Neural progenitor cell (in vitro differentiated cells): ENCODE measurements around the gene P3H2.

ENCODE experiments used
- EZH2 ChIP-seq: fragments of 200-600 bp; sonication (generic); IDR thresholded peaks from 2 replicates; pipeline ENCODE4 v1.6.1; 2017; ENCODE audit warnings: antibody characterized with exemption, mild to moderate bottlenecking, moderate library complexity
- EZH2phosphoT487 ChIP-seq: fragments of 200-600 bp; sonication (generic); IDR thresholded peaks from 2 replicates; pipeline ENCODE4 v1.6.1; 2017; ENCODE audit warnings: antibody characterized with exemption
- TF ChIP-seq, protein P1 (sequence below): fragments of 200-600 bp; sonication (generic); IDR thresholded peaks from 2 replicates; pipeline ENCODE4 v1.5.1; 2017; ENCODE audit warnings: antibody characterized with exemption, mild to moderate bottlenecking

GRCh38 chr3:190060192-190060775 lies 60.4 kb downstream of the P3H2 start:
- TF ChIP-seq, protein P1, sequence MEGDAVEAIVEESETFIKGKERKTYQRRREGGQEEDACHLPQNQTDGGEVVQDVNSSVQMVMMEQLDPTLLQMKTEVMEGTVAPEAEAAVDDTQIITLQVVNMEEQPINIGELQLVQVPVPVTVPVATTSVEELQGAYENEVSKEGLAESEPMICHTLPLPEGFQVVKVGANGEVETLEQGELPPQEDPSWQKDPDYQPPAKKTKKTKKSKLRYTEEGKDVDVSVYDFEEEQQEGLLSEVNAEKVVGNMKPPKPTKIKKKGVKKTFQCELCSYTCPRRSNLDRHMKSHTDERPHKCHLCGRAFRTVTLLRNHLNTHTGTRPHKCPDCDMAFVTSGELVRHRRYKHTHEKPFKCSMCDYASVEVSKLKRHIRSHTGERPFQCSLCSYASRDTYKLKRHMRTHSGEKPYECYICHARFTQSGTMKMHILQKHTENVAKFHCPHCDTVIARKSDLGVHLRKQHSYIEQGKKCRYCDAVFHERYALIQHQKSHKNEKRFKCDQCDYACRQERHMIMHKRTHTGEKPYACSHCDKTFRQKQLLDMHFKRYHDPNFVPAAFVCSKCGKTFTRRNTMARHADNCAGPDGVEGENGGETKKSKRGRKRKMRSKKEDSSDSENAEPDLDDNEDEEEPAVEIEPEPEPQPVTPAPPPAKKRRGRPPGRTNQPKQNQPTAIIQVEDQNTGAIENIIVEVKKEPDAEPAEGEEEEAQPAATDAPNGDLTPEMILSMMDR, result no peak
- no peak for TF ChIP-seq EZH2
- TF ChIP-seq EZH2phosphoT487, result no peak
